HepG2 (cell line): ENCODE data around the gene ALDH7A1. TPM values are rescaled to one million over a fixed set of nuclear protein-coding genes. Genes with fewer than 3 reads are reported as not detected.
A peak's percentile ranks its signal among the peaks of the same experiment; 100 is the strongest.

ENCODE experiments used
- EEA1 ChIP-seq: sonication (generic); formaldehyde crosslinking; IDR thresholded peaks from 2 replicates; pipeline ENCODE4 v1.5.1; 2020; ENCODE audit warnings: mild to moderate bottlenecking, missing genetic modification reagents, borderline replicate concordance
- EED ChIP-seq: sonication (generic); formaldehyde crosslinking; IDR thresholded peaks from 2 replicates; pipeline ENCODE4 v1.5.0; 2020; ENCODE audit warnings: mild to moderate bottlenecking, missing genetic modification reagents
- FOXJ3 ChIP-seq: sonication (generic); formaldehyde crosslinking; IDR thresholded peaks from 2 replicates; pipeline ENCODE4 v1.4.0; 2020; ENCODE audit warnings: missing genetic modification reagents, mild to moderate bottlenecking, borderline replicate concordance
- GLI4 ChIP-seq: sonication (generic); formaldehyde crosslinking; IDR thresholded peaks from 2 replicates; pipeline ENCODE4 v1.5.1; 2020; ENCODE audit warnings: missing genetic modification reagents, mild to moderate bottlenecking, moderate library complexity, borderline replicate concordance
- HOXA5 ChIP-seq: sonication (generic); formaldehyde crosslinking; IDR thresholded peaks from 2 replicates; pipeline ENCODE4 v1.4.0; 2020; ENCODE audit warnings: missing genetic modification reagents
- MED1 ChIP-seq: sonication (generic); formaldehyde crosslinking; IDR thresholded peaks from 2 replicates; pipeline ENCODE4 v1.4.0; 2020; ENCODE audit warnings: missing genetic modification reagents
- NAIF1 ChIP-seq: sonication (generic); formaldehyde crosslinking; IDR thresholded peaks from 2 replicates; pipeline ENCODE4 v1.5.0; 2020; ENCODE audit warnings: mild to moderate bottlenecking, missing genetic modification reagents, borderline replicate concordance
- NCOR1 ChIP-seq: fragments of 200-600 bp; sonication (generic); IDR thresholded peaks from 2 replicates; pipeline ENCODE4 v1.7.0; 2017; ENCODE audit warnings: antibody characterized with exemption, low read length, borderline replicate concordance
- NFIB ChIP-seq: sonication (generic); formaldehyde crosslinking; IDR thresholded peaks from 2 replicates; pipeline ENCODE4 v1.9.0; 2021; ENCODE audit warnings: missing genetic modification reagents, mild to moderate bottlenecking, borderline replicate concordance
- NFKBIZ ChIP-seq: IDR thresholded peaks from 2 replicates; pipeline ENCODE4 v1.6.1; 2018; ENCODE audit warnings: missing genetic modification reagents, missing compliant biosample characterization
- PPARG ChIP-seq: conservative IDR thresholded peaks from 2 replicates; pipeline ENCODE4 v1.6.1; 2016; ENCODE audit warnings: missing biosample characterization, missing genetic modification reagents
- SAFB2 ChIP-seq: sonication (generic); formaldehyde crosslinking; IDR thresholded peaks from 2 replicates; pipeline ENCODE4 v1.5.1; 2020; ENCODE audit warnings: missing genetic modification reagents, low read depth, mild to moderate bottlenecking, borderline replicate concordance
- SAP130 ChIP-seq: IDR thresholded peaks from 2 replicates; pipeline ENCODE4 v1.6.1; 2016; ENCODE audit warnings: low read depth
- SIX1 ChIP-seq: sonication (generic); formaldehyde crosslinking; IDR thresholded peaks from 2 replicates; pipeline ENCODE4 v1.4.0; 2020; ENCODE audit warnings: missing genetic modification reagents, borderline replicate concordance
- SP4 ChIP-seq: sonication (generic); formaldehyde crosslinking; IDR thresholded peaks from 2 replicates; pipeline ENCODE4 v1.8.1; 2023; ENCODE audit warnings: mild to moderate bottlenecking, missing genetic modification reagents
- ZBTB42 ChIP-seq: sonication (generic); formaldehyde crosslinking; IDR thresholded peaks from 2 replicates; pipeline ENCODE4 v1.5.0; 2020; ENCODE audit warnings: mild to moderate bottlenecking, missing genetic modification reagents
- ZNF230 ChIP-seq: sonication (generic); formaldehyde crosslinking; IDR thresholded peaks from 2 replicates; pipeline ENCODE4 v1.4.0; 2020; ENCODE audit warnings: mild to moderate bottlenecking, missing genetic modification reagents
- ZNF234 ChIP-seq: sonication (generic); formaldehyde crosslinking; conservative IDR thresholded peaks from 2 replicates; pipeline ENCODE4 v1.5.1; 2020; ENCODE audit warnings: mild to moderate bottlenecking, missing genetic modification reagents
- ZNF326 ChIP-seq: sonication (generic); formaldehyde crosslinking; IDR thresholded peaks from 2 replicates; pipeline ENCODE4 v1.4.0; 2020; ENCODE audit warnings: missing genetic modification reagents, borderline replicate concordance
- ZNF33B ChIP-seq: sonication (generic); formaldehyde crosslinking; IDR thresholded peaks from 2 replicates; pipeline ENCODE4 v1.5.1; 2020; ENCODE audit warnings: mild to moderate bottlenecking, missing genetic modification reagents
- ZNF446 ChIP-seq: sonication (generic); formaldehyde crosslinking; IDR thresholded peaks from 2 replicates; pipeline ENCODE4 v1.5.0; 2020; ENCODE audit warnings: mild to moderate bottlenecking, missing genetic modification reagents
- ZNF547 ChIP-seq: sonication (generic); formaldehyde crosslinking; IDR thresholded peaks from 2 replicates; pipeline ENCODE4 v1.5.1; 2020; ENCODE audit warnings: mild to moderate bottlenecking, missing genetic modification reagents
- ZNF766 ChIP-seq: sonication (generic); formaldehyde crosslinking; IDR thresholded peaks from 2 replicates; pipeline ENCODE4 v1.5.0; 2020; ENCODE audit warnings: missing genetic modification reagents, borderline replicate concordance
- polyA plus RNA-seq, 8 experiments: library from polyadenylated mRNA; depleted of rRNA in 3 of 8; stranded (reverse) in 7 of 8; unstranded in 1 of 8; fragments of >200 nt; fragmentation: Illumina TruSeq in 4 of 8; extraction: Trizol in 4 of 8; gene quantifications; 2 replicates each; pipeline versions ENCODE4 v1.2.1 to v1.2.3, GENCODE V29; 2011 to 2016; ENCODE audit warnings: low read depth in 4 of 8, missing spikeins in 1 of 8, mixed read lengths in 1 of 8; ENCODE audit not compliant: insufficient read depth in 1 of 8
- total RNA-seq, 5 experiments: library from RNA; depleted of rRNA; stranded (reverse); fragments of >200 nt; fragmentation: Illumina TruSeq; extraction: Trizol; gene quantifications; 2 replicates each; pipeline ENCODE4 v1.2.3, GENCODE V29; 2016; ENCODE audit warnings: low read depth in 1 of 5
- TF ChIP-seq, protein P1 (sequence below): sonication (generic); formaldehyde crosslinking; IDR thresholded peaks from 2 replicates; pipeline ENCODE4 v1.5.1; 2020; ENCODE audit warnings: mild to moderate bottlenecking, missing genetic modification reagents
- TF ChIP-seq, protein P2 (sequence below): sonication (generic); formaldehyde crosslinking; IDR thresholded peaks from 2 replicates; pipeline ENCODE4 v1.5.0; 2020; ENCODE audit warnings: mild to moderate bottlenecking, missing genetic modification reagents

ALDH7A1 gene
- total and polyA plus RNA-seq, 2 of the 13 experiments (the other 11 are each of a cell fraction or from before 2014, with no cell fraction given): 69.0 to 100 TPM

DNA sequence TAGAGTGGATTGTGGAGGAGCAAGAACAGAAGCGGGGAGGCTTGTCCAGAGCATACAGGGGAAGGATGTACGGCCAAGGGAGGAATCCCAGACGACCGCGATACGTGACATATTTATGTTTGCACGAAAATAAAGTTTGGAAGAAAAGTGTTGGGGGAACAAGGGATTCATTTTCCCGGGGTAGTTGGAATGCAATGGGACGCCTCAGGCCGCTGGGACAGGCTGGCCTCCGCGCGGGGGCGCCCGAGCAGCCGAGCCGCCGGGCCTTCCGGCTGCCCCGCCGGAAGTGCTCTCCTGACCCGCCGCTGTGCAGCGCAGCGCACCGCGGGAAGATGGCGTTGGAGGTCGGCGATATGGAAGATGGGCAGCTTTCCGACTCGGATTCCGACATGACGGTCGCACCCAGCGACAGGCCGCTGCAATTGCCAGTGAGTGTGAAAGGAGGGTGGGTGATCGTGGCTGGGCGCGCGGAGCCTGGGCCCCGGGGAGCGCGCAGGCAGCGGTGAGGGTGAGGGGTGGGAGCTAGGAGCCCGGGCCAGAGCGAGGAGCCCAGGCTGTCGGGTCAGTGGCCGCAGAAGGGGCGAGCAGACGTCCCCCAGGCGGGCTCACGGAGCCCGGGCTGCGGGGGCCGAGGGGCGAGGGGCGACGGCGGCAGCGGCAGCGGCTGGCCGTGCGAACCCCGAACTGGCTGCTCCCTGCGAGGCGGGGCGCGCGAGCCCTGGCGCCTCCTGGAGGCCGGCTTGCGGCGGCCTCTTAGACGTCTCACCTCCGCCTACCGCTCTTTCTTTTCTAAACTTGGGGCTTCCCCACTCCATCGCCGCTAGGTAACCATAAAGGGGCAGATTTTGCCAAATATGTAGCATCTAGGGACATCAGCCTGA is 5.9 kb upstream of the ALDH7A1 start, which contains the start of gene PHAX (continued):
- TF ChIP-seq ZNF33B (CRISPR knock-in tag) (no peak), FOXJ3 (no peak), ZNF547 (CRISPR knock-in tag) (no peak), ZNF446 (CRISPR knock-in tag) (peak; percentile 91), NAIF1 (CRISPR knock-in tag) (no peak), EED (CRISPR knock-in tag) (peak; percentile 57), GLI4 (CRISPR knock-in tag) (no peak), ZNF230 (no peak), NFIB (no peak), ZNF326 (CRISPR knock-in tag) (no peak), MED1 (peak; percentile 59), SAFB2 (CRISPR knock-in tag) (peak; percentile 84; the same call in 1 of the 2 replicates), EEA1 (CRISPR knock-in tag) (no peak), ZNF234 (CRISPR knock-in tag) (0 out of 2 replicates have a peak, but pooled peaks have one; percentile 77), SP4 (CRISPR knock-in tag) (no peak), NCOR1 (no peak), ZNF766 (CRISPR knock-in tag) (peak; percentile 74; the same call in 1 of the 2 replicates), PPARG (CRISPR knock-in tag) (peak; percentile 58), ZBTB42 (CRISPR knock-in tag) (no peak), HOXA5 (CRISPR knock-in tag) (no peak; the same call in 1 of the 2 replicates), SIX1 (CRISPR knock-in tag) (0 out of 2 replicates have a peak, but pooled peaks have one; percentile 11), SAP130 (CRISPR knock-in tag) (peak; percentile 82), NFKBIZ (CRISPR knock-in tag) (no peak)
- TF ChIP-seq, protein P1, sequence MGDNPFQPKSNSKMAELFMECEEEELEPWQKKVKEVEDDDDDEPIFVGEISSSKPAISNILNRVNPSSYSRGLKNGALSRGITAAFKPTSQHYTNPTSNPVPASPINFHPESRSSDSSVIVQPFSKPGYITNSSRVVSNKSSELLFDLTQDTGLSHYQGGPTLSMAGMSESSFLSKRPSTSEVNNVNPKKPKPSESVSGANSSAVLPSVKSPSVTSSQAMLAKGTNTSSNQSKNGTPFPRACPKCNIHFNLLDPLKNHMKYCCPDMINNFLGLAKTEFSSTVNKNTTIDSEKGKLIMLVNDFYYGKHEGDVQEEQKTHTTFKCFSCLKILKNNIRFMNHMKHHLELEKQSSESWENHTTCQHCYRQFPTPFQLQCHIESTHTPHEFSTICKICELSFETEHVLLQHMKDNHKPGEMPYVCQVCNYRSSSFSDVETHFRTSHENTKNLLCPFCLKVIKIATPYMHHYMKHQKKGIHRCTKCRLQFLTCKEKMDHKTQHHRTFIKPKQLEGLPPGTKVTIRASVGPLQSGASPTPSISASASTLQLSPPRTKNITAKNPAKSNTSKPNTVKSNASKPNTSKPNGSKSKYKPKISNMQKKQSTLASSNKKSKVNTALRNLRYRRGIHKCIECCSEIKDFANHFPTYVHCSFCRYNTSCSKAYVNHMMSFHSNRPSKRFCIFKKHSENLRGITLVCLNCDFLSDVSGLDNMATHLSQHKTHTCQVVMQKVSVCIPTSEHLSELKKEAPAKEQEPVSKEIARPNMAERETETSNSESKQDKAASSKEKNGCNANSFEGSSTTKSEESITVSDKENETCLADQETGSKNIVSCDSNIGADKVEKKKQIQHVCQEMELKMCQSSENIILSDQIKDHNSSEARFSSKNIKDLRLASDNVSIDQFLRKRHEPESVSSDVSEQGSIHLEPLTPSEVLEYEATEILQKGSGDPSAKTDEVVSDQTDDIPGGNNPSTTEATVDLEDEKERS (CRISPR knock-in tag): no peak; the same call in 1 of the 2 replicates
- TF ChIP-seq, protein P2, sequence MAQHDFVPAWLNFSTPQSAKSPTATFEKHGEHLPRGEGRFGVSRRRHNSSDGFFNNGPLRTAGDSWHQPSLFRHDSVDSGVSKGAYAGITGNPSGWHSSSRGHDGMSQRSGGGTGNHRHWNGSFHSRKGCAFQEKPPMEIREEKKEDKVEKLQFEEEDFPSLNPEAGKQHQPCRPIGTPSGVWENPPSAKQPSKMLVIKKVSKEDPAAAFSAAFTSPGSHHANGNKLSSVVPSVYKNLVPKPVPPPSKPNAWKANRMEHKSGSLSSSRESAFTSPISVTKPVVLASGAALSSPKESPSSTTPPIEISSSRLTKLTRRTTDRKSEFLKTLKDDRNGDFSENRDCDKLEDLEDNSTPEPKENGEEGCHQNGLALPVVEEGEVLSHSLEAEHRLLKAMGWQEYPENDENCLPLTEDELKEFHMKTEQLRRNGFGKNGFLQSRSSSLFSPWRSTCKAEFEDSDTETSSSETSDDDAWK (CRISPR knock-in tag): no peak
